Activated naive CD8-positive, alpha-beta T cell treated with anti-CD3 and anti-CD28 coated beads, Interleukin-2, amount 10 ng/mL, durations not matched to agents 7 days and 5 days (primary cell): ENCODE measurements around the gene CD36. TPM values are rescaled to one million over a fixed set of nuclear protein-coding genes. Genes with fewer than 3 reads are reported as not detected.

Source experiments
- ATAC-seq: fragments of 150-1000 bp; cut with Tn5 transposase; one replicate; pipeline ENCODE4 v1.10.0; 2021; ENCODE audit warnings: low read depth, moderate library complexity
- POLR2A ChIA-PET: fragments of 350-600 bp; sonication (Branson Sonifier 250); formaldehyde crosslinking; loops from one replicate; lab custom pipeline; 2021; ENCODE audit warnings: antibody characterized with exemption; lab: Charles Lee
- DNase-seq: peaks from one replicate; pipeline ENCODE4 v3.0.0; 2021
- H3K27ac Mint-ChIP-seq: one replicate; pipeline ENCODE4 v1.8.0; 2022; ENCODE audit warnings: mild to moderate bottlenecking, mixed read lengths
- H3K27me3 Mint-ChIP-seq: one replicate; pipeline ENCODE4 v1.8.0; 2022; ENCODE audit warnings: mild to moderate bottlenecking, moderate library complexity, mixed read lengths
- H3K36me3 Mint-ChIP-seq: one replicate; pipeline ENCODE4 v1.8.0; 2021; ENCODE audit warnings: mild to moderate bottlenecking, mixed read lengths
- H3K4me1 Mint-ChIP-seq: one replicate; pipeline ENCODE4 v1.8.0; 2021; ENCODE audit warnings: mixed read lengths
- H3K4me3 Mint-ChIP-seq: one replicate; pipeline ENCODE4 v1.8.0; 2022; ENCODE audit warnings: mild to moderate bottlenecking, moderate library complexity, mixed read lengths
- H3K9me3 Mint-ChIP-seq: one replicate; pipeline ENCODE4 v1.8.0; 2021; ENCODE audit warnings: mixed read lengths
- total RNA-seq, 2 experiments: library from RNA; stranded (reverse); gene quantifications; one replicate each; pipeline ENCODE4 v1.2.3, GENCODE V29; 2021

CD36 gene
- total RNA-seq, 2 experiments from 2014 or later, result 6.4 to 6.8 TPM

GRCh38 chr7:80675090-80675489 lies 36.6 kb downstream of the CD36 start:
- POLR2A ChIA-PET, result no interaction called here

GRCh38 chr7:80676404-80676803 lies 38.0 kb downstream of the CD36 start:
- Mint-ChIP-seq H3K4me1 (no peaks in the 10 kb centered on the region), H3K27ac (no peak overlapping the region), H3K4me3 (no peak overlapping the region), H3K27me3 (peaks cover 3% of the 10 kb centered on the region), H3K9me3 (no peaks in the 10 kb centered on the region), H3K36me3 (no peaks in the 10 kb centered on the region)
- DNase-seq (no peak), ATAC-seq (no peak)
- POLR2A ChIA-PET, result no interaction called here

More at GRCh38 chr7:80675090-80675489, 36.6 kb downstream of the CD36 start:
- Mint-ChIP-seq H3K36me3 (no peaks in the 10 kb centered on the region), H3K4me1 (no peaks in the 10 kb centered on the region), H3K4me3 (no peak overlapping the region), H3K9me3 (no peaks in the 10 kb centered on the region), H3K27ac (no peak overlapping the region), H3K27me3 (peaks cover 3% of the 10 kb centered on the region)
- DNase-seq (no peak), ATAC-seq (no peak)

GRCh38 chr7:80677629-80678028 lies 39.2 kb downstream of the CD36 start:
- H3K36me3 Mint-ChIP-seq, result no peaks in the 10 kb centered on the region
- POLR2A ChIA-PET, result no interaction called here
- H3K27ac Mint-ChIP-seq, result no peak overlapping the region
- H3K9me3 Mint-ChIP-seq, result no peaks in the 10 kb centered on the region
- no peak overlapping the region for H3K4me3 Mint-ChIP-seq
- H3K27me3 Mint-ChIP-seq, result peaks cover 3% of the 10 kb centered on the region
- ATAC-seq, result no peak
- H3K4me1 Mint-ChIP-seq, result no peaks in the 10 kb centered on the region
- no peak for DNase-seq

- no peak for DNase-seq
- no peaks in the 10 kb centered on the region for H3K36me3 Mint-ChIP-seq
- H3K4me3 Mint-ChIP-seq, result no peak overlapping the region
- H3K27me3 Mint-ChIP-seq, result peaks cover 3% of the 10 kb centered on the region
- H3K9me3 Mint-ChIP-seq, result no peaks in the 10 kb centered on the region
- POLR2A ChIA-PET, result no interaction called here
- no peak overlapping the region for H3K27ac Mint-ChIP-seq
- no peak for ATAC-seq
- no peaks in the 10 kb centered on the region for H3K4me1 Mint-ChIP-seq
Observed at GRCh38 chr7:80678707-80679106, 40.3 kb downstream of the CD36 start.

- no peaks in the 10 kb centered on the region for H3K9me3 Mint-ChIP-seq
- H3K36me3 Mint-ChIP-seq, result no peaks in the 10 kb centered on the region
- ATAC-seq (no peak), DNase-seq (no peak)
- H3K27me3 Mint-ChIP-seq, result peaks cover 3% of the 10 kb centered on the region
- H3K27ac Mint-ChIP-seq, result no peak overlapping the region
- POLR2A ChIA-PET, result no interaction called here
- no peak overlapping the region for H3K4me3 Mint-ChIP-seq
- H3K4me1 Mint-ChIP-seq, result no peaks in the 10 kb centered on the region
Observed at GRCh38 chr7:80679921-80680907, 41.8 kb downstream of the CD36 start.

- Mint-ChIP-seq H3K36me3 (no peaks in the 10 kb centered on the region), H3K4me1 (no peaks in the 10 kb centered on the region), H3K9me3 (no peaks in the 10 kb centered on the region), H3K27me3 (peaks cover 3% of the 10 kb centered on the region), H3K27ac (no peak overlapping the region), H3K4me3 (no peak overlapping the region)
- DNase-seq (no peak), ATAC-seq (no peak)
- POLR2A ChIA-PET, result no interaction called here
Observed at GRCh38 chr7:80681272-80681885, 42.9 kb downstream of the CD36 start.

- Mint-ChIP-seq H3K9me3 (no peaks in the 10 kb centered on the region), H3K27me3 (no peaks in the 10 kb centered on the region), H3K27ac (no peak overlapping the region), H3K4me3 (no peak overlapping the region), H3K4me1 (no peaks in the 10 kb centered on the region), H3K36me3 (no peaks in the 10 kb centered on the region)
- POLR2A ChIA-PET, result no interaction called here
- DNase-seq, result no peak
- no peak for ATAC-seq
Observed at GRCh38 chr7:80682744-80683143, 44.3 kb downstream of the CD36 start.

GRCh38 chr7:80686576-80686975 lies 48.1 kb downstream of the CD36 start:
- no peaks in the 10 kb centered on the region for H3K9me3 Mint-ChIP-seq
- POLR2A ChIA-PET, result no interaction called here
- H3K4me3 Mint-ChIP-seq, result no peak overlapping the region
- H3K36me3 Mint-ChIP-seq, result no peaks in the 10 kb centered on the region
- H3K27ac Mint-ChIP-seq, result no peak overlapping the region
- no peaks in the 10 kb centered on the region for H3K27me3 Mint-ChIP-seq
- ATAC-seq (no peak), DNase-seq (no peak)
- no peaks in the 10 kb centered on the region for H3K4me1 Mint-ChIP-seq

- no peak overlapping the region for H3K27ac Mint-ChIP-seq
- DNase-seq, result no peak
- H3K4me3 Mint-ChIP-seq, result no peak overlapping the region
- no peaks in the 10 kb centered on the region for H3K4me1 Mint-ChIP-seq
- no peaks in the 10 kb centered on the region for H3K27me3 Mint-ChIP-seq
- no peaks in the 10 kb centered on the region for H3K36me3 Mint-ChIP-seq
- ATAC-seq, result no peak
- POLR2A ChIA-PET, result no interaction called here
- H3K9me3 Mint-ChIP-seq, result no peaks in the 10 kb centered on the region
Observed at GRCh38 chr7:80699045-80699638, 60.7 kb downstream of the CD36 start.

GRCh38 chr7:80699721-80700256 lies 61.3 kb downstream of the CD36 start:
- Mint-ChIP-seq H3K4me1 (no peaks in the 10 kb centered on the region), H3K27me3 (no peaks in the 10 kb centered on the region), H3K9me3 (no peaks in the 10 kb centered on the region), H3K4me3 (no peak overlapping the region), H3K36me3 (no peaks in the 10 kb centered on the region), H3K27ac (no peak overlapping the region)
- POLR2A ChIA-PET, result no interaction called here
- ATAC-seq (no peak), DNase-seq (no peak)

GRCh38 chr7:80703272-80703671 lies 64.8 kb downstream of the CD36 start:
- DNase-seq, result no peak
- Mint-ChIP-seq H3K36me3 (no peaks in the 10 kb centered on the region), H3K9me3 (no peaks in the 10 kb centered on the region), H3K4me3 (no peak overlapping the region), H3K4me1 (no peaks in the 10 kb centered on the region), H3K27me3 (no peaks in the 10 kb centered on the region), H3K27ac (no peak overlapping the region)
- POLR2A ChIA-PET, result no interaction called here
- ATAC-seq, result no peak

GRCh38 chr7:80705130-80705781 lies 66.8 kb downstream of the CD36 start:
- POLR2A ChIA-PET, result no interaction called here
- no peaks in the 10 kb centered on the region for H3K9me3 Mint-ChIP-seq
- H3K27ac Mint-ChIP-seq, result no peak overlapping the region
- H3K27me3 Mint-ChIP-seq, result no peaks in the 10 kb centered on the region
- no peak for DNase-seq
- no peak for ATAC-seq
- no peaks in the 10 kb centered on the region for H3K4me1 Mint-ChIP-seq
- no peak overlapping the region for H3K4me3 Mint-ChIP-seq
- H3K36me3 Mint-ChIP-seq, result no peaks in the 10 kb centered on the region

- H3K4me3 Mint-ChIP-seq, result no peak overlapping the region
- H3K27ac Mint-ChIP-seq, result no peak overlapping the region
- no peaks in the 10 kb centered on the region for H3K36me3 Mint-ChIP-seq
- POLR2A ChIA-PET, result no interaction called here
- no peaks in the 10 kb centered on the region for H3K4me1 Mint-ChIP-seq
- H3K9me3 Mint-ChIP-seq, result no peaks in the 10 kb centered on the region
- no peaks in the 10 kb centered on the region for H3K27me3 Mint-ChIP-seq
- no peak for DNase-seq
- no peak for ATAC-seq
Observed at GRCh38 chr7:80707318-80707717, 68.9 kb downstream of the CD36 start.
